HG03442 (cell line): Measurements from ENCODE around the gene NPR1.
"Not testable (repeated sequence)": the region's sequence is repeated elsewhere in the genome, so short reads cannot be mapped to it uniquely, and the experiment has no call there.

Experiments used
- ATAC-seq: cut with Tn5 transposase; IDR thresholded peaks from one replicate; pipeline ENCODE4 v1.9.1; 2021; ENCODE audit warnings: mild to moderate bottlenecking, moderate library complexity; ENCODE audit not compliant: unreplicated experiment

The NPR1 gene

DNA sequence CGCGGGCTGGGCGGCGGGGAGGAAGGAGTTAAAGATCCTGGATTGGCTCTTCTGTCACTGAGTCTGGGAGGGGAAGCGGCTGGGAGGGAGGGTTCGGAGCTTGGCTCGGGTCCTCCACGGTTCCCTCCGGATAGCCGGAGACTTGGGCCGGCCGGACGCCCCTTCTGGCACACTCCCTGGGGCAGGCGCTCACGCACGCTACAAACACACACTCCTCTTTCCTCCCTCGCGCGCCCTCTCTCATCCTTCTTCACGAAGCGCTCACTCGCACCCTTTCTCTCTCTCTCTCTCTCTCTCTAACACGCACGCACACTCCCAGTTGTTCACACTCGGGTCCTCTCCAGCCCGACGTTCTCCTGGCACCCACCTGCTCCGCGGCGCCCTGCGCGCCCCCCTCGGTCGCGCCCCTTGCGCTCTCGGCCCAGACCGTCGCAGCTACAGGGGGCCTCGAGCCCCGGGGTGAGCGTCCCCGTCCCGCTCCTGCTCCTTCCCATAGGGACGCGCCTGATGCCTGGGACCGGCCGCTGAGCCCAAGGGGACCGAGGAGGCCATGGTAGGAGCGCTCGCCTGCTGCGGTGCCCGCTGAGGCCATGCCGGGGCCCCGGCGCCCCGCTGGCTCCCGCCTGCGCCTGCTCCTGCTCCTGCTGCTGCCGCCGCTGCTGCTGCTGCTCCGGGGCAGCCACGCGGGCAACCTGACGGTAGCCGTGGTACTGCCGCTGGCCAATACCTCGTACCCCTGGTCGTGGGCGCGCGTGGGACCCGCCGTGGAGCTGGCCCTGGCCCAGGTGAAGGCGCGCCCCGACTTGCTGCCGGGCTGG lies at the start of gene NPR1:
Gene NPR1, plus strand, starts transcription at position 170 of the 818 bp plus-strand sequence. Its CDS starts 421 bp downstream, at position 591.
- ATAC-seq: no peak

DNA sequence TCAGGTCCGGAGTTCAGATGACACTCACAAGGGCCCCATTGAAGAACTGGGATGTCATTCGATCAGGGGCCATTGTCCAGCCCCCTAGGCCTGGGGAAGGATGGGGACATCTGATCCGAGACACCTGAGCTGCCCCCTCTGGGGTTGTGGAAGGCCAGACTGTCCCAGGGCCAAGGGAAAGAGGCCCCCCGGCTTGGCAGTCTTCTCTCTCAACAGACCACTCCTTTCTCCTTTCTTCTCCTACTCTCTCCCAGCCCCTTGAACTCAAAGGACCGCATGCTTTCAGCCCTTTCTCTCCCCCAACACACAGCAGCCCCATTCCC lies 49.2 kb upstream of the NPR1 start:
- no peak for ATAC-seq

DNA sequence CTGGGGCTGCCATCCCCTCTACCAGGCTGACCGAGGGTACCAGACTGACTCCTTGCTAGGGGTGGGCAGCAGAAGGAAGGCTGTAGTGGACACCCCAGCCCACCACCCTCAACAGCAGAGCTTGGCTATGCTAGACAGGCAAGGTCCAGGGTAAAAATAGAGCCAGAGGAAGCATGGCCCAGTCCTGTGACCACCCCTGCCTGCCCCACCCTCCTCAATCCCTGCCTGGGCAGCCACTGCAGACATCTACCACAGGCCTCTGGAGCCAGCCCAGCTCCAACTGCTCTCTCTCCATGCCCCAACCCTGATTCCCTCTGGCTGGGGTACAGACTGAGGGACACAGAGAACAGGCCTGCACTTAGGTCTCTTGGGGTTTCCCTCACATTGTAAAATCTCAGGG lies 48.5 kb upstream of the NPR1 start:
- ATAC-seq: no peak

DNA sequence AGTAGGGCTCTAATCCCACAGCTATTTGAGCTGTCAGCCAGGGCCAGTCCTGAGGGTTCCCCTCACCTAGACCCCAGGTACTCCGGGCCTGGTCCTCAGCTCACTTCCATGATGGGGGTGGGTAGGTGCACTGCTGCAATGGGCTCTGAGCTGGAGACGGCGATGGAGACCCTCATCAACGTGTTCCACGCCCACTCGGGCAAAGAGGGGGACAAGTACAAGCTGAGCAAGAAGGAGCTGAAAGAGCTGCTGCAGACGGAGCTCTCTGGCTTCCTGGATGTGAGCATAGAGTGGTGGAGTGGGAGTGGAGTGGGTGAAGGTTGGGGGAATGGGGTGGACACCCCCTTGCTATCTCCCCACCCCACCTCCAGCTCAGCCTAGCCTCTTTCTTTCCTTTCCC lies 48.1 kb upstream of the NPR1 start:
- ATAC-seq: no peak

DNA sequence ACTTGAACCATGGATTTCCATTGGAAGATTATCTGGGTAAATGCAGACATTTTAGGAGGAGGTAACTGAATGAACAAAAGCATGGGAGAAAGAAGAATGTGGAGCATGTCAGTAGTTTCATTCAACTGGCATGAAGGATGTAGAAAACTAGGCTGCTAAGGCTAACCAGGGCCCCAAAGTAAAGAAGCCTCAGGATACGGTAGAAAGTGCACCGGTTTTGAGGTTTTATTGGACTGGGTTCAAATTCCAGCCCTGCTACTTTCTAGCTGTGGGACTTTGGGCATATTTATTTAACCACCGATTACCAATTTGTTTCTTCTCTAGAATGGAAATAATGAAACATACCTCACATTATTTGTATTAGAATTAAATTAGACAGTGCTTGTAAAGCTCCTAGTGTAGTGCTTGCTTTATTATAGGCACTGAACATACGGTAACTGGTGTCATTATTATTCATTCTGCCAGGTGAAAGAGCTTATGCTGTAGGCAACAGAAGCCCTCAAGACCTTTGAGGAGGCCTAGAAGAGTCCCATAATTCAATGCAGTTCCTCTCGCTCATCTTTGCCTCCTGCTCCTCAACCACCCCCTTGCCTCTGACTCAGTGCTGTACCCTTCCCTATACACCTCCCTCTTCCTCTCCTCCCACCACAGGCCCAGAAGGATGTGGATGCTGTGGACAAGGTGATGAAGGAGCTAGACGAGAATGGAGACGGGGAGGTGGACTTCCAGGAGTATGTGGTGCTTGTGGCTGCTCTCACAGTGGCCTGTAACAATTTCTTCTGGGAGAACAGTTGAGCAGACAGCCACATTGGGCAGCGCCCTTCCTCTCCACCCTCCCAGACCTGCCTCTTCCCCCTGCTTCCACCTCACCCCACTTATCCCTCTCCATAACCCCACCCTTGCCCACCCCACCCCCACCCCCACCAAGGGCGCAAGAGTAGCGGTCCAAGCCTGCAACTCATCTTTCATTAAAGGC lies 47.2 kb upstream of the NPR1 start:
- no peak for ATAC-seq

DNA sequence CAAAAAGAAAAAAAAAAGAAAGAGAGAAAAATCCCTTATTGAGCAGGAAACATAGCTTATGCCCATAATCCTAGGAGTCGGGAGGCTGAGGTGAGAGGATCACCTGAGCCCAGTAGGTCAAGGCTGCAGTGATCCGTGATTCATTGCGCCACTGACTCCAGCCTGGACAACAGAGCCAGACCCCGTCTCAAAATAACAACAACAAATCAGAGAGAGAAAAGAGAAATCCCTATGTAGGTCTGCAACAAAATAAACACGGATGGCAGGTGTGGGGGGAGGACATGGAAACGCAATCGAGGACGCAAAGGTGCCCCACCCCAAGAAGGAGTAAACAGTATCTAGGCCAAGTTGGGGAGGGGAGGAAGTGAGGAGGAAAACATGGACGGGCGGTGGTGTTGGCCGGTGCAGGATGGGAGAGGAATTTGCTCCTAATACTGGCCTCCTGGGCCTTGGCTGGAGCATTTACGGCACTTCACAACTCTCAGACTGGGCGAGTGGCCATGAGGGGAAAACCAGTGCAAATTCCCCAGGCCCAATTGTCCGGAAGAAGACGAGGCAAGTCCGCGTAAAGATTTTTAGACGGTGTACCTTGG lies 45.2 kb upstream of the NPR1 start:
- no peak for ATAC-seq

DNA sequence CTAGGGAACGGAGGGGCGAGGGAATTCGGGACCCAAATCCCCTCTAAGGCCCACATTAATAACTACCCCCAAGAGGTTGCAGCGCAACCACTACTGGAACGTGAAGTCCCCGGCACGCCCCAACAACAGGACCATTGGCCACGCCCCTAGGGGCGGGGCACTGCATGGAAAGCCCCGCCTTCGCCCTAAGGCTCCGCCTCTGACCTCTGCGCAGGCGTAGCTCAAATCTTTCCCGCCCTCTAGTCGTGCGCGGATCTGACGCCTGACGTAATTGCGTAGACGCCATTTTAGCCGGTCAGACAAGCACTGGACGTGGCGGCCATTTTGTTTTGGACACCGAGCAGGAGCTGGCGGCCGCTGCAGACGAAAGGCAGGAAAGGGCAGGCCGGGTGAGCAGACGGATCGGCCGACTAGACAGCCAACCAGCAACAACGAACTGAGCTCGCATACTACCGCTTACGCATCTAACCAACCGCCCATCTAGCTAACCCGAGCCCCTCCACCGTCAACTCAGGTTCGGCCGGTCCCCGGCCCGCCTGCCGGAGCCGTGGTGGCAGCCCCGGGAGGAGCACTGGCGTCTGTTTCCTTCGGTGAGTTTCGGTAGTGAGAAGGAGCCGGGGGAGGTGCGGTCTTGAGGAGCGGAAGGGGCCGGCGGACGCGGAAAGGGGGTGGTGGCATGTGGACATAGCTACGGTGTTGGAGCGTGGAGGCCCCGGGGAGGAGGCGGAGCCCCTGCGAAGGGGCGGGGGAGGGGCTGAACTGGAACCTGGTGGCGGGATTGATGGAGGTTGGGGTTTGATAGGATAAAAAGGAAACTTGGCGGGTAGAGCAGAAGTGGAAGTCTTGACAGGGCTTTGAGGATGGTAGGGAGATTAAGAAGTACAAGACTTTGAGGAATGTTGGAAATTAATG lies 44.5 kb upstream of the NPR1 start, which contains the start of gene CHTOP:
Gene CHTOP, plus strand, starts transcription at position 313 of the 912 bp plus-strand sequence. CDS start 2,523 bp downstream, outside the sequence.
- ATAC-seq: peak; percentile 84

DNA sequence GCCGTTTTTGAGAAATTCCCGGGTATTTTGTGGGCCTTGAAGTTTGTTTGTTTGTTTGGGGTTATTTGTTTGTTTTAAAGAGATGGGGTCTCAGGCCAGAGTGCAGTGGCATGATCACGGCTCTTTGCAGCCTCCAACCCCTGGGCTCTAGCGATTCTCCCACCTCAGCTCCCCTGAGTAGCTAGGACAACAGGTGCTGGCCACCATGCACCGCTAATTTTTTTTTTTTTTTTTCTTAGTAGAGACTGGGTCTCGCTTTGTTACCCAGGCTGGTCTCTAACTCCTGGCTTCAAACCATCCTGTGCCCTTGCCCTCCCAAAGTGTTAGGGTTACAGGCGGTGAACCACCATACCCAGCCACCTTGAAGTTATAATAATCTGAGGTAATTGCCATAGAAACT lies 42.6 kb upstream of the NPR1 start:
- no peak for ATAC-seq

DNA sequence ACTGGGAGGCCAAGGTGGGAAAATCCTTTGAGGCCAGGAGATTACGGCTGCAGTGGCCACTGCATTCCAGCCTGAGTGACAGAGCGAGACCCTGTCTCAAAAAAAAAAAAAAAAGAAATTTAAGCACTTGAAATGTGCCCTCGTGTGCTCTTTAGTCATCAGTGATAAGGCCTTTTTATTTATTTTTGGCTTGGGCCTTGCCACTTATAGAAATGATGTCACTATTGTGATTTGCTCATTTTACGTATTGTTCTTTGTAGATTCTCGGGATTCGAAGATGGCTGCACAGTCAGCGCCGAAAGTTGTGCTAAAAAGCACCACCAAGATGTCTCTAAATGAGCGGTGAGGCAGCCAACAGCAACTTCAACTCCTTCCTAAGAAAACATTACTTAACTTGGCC lies 42.2 kb upstream of the NPR1 start:
- no peak for ATAC-seq

DNA sequence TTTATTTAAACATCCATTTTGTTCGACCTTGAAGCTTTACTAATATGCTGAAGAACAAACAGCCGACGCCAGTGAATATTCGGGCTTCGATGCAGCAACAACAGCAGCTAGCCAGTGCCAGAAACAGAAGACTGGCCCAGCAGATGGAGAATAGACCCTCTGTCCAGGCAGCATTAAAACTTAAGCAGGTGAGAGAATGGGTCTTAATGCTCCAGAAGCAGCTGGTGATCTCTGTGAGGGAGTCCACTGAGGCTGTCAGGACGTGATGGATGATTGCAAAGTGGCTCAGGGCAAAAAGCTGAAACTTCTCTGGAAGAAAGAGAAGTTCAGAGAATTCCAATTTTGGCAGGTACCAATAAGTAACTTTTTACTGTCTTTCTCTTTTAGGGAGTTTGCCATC lies 40.2 kb upstream of the NPR1 start:
- no peak for ATAC-seq

DNA sequence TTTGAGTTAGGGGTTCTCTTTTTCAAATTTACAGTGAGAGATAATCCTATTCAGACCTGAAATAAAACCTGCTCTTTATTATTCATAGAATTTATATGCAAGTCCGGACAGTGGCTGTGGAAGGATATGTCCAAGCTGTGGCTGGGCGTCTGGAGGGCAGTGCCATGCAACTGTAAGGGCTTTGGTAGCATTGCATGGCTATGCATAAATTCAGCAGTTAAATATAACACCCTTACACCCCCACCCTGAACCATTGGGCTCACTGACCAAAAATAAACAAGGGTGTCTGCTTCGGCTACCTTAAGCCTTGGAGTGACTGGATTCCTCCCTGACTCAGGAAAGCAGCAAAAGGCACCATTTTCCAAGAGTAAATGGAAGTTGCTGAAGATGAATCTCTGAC lies 39.2 kb upstream of the NPR1 start:
- ATAC-seq: no peak

DNA sequence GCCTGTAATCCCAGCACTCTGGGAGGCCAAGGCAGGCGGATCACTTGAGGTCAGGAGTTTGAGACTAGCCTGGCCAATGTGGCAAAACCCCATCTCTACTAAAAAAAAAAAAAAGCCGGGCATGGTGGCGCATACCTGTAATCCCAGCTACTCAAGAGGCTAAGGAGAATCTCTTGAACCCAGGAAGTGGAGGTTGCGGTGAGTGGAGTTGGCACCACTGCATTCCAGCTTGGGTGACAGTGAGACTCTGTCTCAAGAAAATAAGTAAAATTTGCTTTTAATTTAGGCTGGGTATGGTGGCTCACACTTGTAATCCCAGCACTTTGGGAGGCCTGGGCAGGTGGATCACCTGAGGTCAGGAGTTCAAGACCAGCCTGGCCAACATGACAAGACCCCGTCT lies 38.3 kb upstream of the NPR1 start:
- not testable (repeated sequence) for ATAC-seq

DNA sequence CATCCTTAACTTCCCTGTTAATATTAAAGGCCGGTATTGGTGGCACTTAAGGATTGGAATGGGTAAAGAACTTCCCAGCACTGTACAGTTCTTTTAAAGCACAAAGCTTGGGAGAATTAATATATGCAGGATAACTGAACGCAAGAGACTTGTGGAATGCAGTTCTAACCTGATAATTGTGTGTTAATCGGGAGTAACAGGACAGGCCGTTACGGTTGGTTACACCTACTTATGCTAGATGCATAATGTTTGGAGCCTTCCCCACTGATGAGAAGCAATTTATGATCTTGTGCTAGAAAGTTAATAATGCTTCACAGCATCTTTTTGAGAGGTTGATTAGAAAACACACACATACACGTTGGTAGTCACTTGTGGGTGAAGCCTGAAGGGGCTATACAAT lies 37.6 kb upstream of the NPR1 start:
- no peak for ATAC-seq

DNA sequence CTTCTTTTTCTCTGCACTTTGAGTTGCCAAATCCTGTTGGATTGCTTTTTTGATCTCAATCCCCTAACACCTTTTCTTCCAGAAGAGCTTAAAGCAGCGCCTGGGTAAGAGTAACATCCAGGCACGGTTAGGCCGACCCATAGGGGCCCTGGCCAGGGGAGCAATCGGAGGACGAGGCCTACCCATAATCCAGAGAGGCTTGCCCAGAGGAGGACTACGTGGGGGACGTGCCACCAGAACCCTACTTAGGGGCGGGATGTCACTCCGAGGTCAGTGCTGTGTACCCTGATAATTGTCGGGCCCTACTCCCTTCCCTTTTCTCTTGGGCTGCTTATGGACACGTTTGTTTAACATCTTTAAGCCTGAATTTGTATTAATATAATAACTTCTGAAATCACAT lies 36.3 kb upstream of the NPR1 start:
- ATAC-seq: no peak

DNA sequence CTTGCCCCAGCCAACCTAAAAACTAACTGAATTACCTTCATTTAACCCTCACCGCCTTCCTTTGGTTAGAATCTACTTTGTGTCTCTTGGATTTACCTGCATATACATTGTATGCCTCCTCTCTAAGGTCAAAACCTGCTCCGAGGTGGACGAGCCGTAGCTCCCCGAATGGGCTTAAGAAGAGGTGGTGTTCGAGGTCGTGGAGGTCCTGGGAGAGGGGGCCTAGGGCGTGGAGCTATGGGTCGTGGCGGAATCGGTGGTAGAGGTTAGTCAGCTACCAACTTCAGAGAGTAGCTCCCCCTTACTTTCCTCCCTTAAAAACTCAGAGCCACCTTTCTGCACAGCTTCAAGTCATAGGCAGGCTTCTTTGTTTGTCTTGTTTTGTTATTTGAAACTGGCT lies 35.4 kb upstream of the NPR1 start:
- ATAC-seq: no peak

DNA sequence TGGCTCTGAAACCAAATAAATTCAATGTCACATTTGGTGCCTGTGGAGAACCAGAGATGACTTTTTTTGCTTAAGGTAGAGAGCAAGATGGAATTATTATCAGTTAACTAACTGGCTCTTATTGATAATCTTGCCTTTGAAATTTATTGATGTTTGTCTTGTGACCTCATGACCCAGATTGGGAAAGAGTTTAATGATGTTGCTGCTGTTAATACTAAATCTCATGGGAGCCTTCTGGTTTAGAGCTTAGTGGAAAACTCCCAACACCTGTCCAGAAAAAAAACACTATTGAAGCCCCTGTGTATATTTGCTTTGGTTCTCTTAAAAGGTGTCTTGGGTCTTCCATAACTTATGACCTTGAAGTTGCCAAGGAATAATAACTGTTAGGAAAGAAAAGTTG lies 34.7 kb upstream of the NPR1 start:
- ATAC-seq: no peak

DNA sequence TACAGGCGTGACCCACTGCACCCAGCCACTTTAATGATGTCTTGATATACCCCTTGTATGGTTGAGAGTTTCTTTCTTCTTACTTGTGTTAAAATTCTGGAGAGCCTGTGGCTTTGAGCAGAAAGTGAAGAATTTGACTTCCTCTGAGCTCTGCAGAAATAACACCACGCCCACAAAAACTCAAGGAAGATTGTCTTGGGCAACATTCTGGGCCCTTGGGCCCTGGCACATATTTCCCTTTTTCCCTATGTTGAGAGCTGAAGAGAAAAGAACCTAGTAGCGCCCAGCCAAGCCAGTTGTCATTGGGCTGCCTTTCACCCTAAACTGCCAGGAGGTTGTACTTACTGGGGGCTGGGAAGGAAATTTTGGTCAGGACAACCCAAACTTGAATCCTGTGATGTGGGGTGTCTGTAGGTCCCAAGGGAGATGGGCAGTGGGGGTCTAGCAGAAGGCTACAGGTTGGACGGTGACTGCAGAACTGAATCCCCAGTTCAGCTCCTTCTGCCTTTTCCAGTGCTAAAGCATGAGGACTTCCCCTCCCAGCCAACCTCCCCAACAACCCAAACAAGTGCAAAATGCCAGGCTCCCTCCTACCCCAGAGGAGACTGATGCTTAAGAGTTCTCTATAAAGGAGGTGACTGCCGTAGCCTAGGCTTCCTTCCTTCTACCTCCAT lies 31.7 kb upstream of the NPR1 start:
- no peak for ATAC-seq

DNA sequence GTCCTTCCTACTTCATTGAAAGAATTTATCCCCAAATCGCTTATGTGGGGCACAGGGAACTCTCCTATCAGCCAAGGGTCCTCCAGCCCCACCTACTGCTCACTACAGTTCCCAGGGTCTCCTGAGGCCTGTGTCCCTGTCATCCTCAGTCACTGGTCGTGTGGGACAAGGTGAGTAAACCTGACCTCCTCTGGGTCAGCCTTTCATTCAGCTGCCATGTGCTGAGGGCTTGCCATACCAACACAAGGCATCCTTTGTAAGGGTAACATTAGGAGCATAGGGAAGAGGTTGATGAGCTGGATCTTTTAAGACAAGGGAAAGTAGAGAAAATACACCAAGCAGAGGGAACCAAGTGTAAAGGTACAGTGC lies 31.2 kb upstream of the NPR1 start:
- ATAC-seq: no peak

DNA sequence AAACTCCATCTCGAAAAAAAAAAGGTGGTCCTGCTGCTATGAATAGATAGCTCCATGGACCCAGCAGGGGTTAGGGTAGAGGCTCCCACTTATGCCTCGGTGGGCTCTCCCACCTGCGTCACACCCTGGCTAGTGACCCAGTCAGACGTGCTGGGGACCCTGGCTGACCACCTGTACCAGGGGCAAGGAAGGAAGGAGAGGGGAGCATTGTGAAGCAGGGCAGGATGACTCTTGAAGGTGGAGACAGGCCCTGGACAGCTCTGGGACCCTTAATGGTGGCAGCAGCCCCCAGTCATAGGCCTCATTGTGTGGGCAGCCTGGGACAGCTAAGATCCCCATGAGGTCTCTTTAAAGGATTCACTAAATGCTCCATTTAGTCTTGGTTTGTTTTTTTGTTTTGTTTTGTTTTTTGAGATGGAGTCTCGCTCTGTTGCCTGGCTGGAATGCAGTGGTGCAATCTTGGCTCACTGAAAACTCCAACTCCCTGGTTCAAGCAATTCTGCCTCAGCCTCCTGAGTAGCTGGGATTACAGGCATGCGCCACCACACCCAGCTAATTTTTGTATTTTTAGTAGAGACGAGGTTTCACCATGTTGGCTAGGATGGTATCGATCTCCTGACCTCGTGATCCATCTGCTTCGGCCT lies 30.4 kb upstream of the NPR1 start:
- ATAC-seq: no peak
